BJ (cell line): Measurements from ENCODE around the gene SLC35F4. TPM values are rescaled to one million over a fixed set of nuclear protein-coding genes. Genes with fewer than 3 reads are reported as not detected.

ENCODE experiments used
- CTCF ChIA-PET: fragments of 350-600 bp; formaldehyde crosslinking; extraction: SDS; loops from one replicate; lab custom pipeline; 2021; ENCODE audit warnings: antibody characterized with exemption, inconsistent platforms; lab: Yijun Ruan, JAX
- POLR2A ChIA-PET: fragments of 300-600 bp; sonication (Branson Sonifier 250); formaldehyde crosslinking; extraction: SDS; loops from one replicate; lab custom pipeline; 2021; ENCODE audit warnings: antibody characterized with exemption; lab: Charles Lee
- DNase-seq: peaks from one replicate; pipeline ENCODE4 v3.0.0-alpha.2; 2011; ENCODE audit warnings: low read depth
- H3K27me3 ChIP-seq: 2 replicates; pipeline ENCODE4 v1.6.0; 2011; ENCODE audit warnings: low read length; ENCODE audit not compliant: control insufficient read depth, insufficient read depth
- H3K36me3 ChIP-seq: 2 replicates; pipeline ENCODE4 v1.5.1; 2011; ENCODE audit warnings: low read length; ENCODE audit not compliant: control insufficient read depth, insufficient read depth
- H3K4me3 ChIP-seq: 2 replicates; pipeline ENCODE4 v1.5.1; 2011; ENCODE audit warnings: low read depth, mild to moderate bottlenecking, control low read depth, low read length
- CTCF ChIP-seq: IDR thresholded peaks from 2 replicates; pipeline ENCODE4 v1.5.1; 2011; ENCODE audit warnings: low read depth, mild to moderate bottlenecking, control low read depth, inconsistent platforms, low read length, moderate library complexity; ENCODE audit not compliant: insufficient read depth
- polyA plus RNA-seq: library from polyadenylated mRNA; depleted of rRNA; stranded (reverse); fragments of >200 nt; gene quantifications from 2 replicates; pipeline ENCODE4 v1.2.3, GENCODE V29; 2011

Gene SLC35F4
- polyA plus RNA-seq, 1 experiment = not detected

- ChIA-PET CTCF (no interaction called here), POLR2A (no interaction called here)
- H3K4me3 ChIP-seq = no peak overlapping the region
- H3K27me3 ChIP-seq = no peaks in the 10 kb centered on the region
- no peak for DNase-seq
- no peak for TF ChIP-seq CTCF
- H3K36me3 ChIP-seq = no peaks in the 10 kb centered on the region
Observed at GRCh38 chr14:57659052-57659451, 206.8 kb downstream of the SLC35F4 start.

- Histone ChIP-seq H3K4me3 (no peak overlapping the region), H3K36me3 (no peaks in the 10 kb centered on the region), H3K27me3 (no peaks in the 10 kb centered on the region)
- ChIA-PET CTCF (no interaction called here), POLR2A (no interaction called here)
- no peak for DNase-seq
- TF ChIP-seq CTCF = no peak
Observed at GRCh38 chr14:57657487-57657886, 208.4 kb downstream of the SLC35F4 start.

GRCh38 chr14:57656853-57657252 is 209.0 kb downstream of the SLC35F4 start:
- POLR2A ChIA-PET = no interaction called here
- DNase-seq = no peak

GRCh38 chr14:57652769-57653168 is 213.1 kb downstream of the SLC35F4 start:
- Histone ChIP-seq H3K27me3 (no peaks in the 10 kb centered on the region), H3K36me3 (no peaks in the 10 kb centered on the region), H3K4me3 (no peak overlapping the region)
- ChIA-PET CTCF (no interaction called here), POLR2A (no interaction called here)
- no peak for TF ChIP-seq CTCF
- no peak for DNase-seq

More at GRCh38 chr14:57656853-57657252, 209.0 kb downstream of the SLC35F4 start:
- Histone ChIP-seq H3K36me3 (no peaks in the 10 kb centered on the region), H3K4me3 (no peak overlapping the region), H3K27me3 (no peaks in the 10 kb centered on the region)
- CTCF ChIA-PET = no interaction called here
- no peak for TF ChIP-seq CTCF

GRCh38 chr14:57641776-57642175 is 224.1 kb downstream of the SLC35F4 start:
- ChIA-PET POLR2A (interaction anchor here (0.6 kb wide), 1 partner anchor 17 kb away, joined by 3 read pairs; no protein-coding TSS in a partner anchor), CTCF (no interaction called here)
- no peak for DNase-seq

More at GRCh38 chr14:57641776-57642175, 224.1 kb downstream of the SLC35F4 start:
- Histone ChIP-seq H3K36me3 (no peaks in the 10 kb centered on the region), H3K27me3 (no peaks in the 10 kb centered on the region), H3K4me3 (no peak overlapping the region)
- TF ChIP-seq CTCF = no peak
